Panc1 (cell line): ENCODE measurements around the gene CAMKMT.

Source experiments
- POLR2AphosphoS5 ChIP-seq: IDR thresholded peaks from 2 replicates; pipeline ENCODE4 v1.6.1; 2012; ENCODE audit warnings: mild to moderate bottlenecking, low read depth, low read length, moderate library complexity
- TF ChIP-seq, protein P1 (sequence below): fragments of 450-650 bp; IDR thresholded peaks from 2 replicates; pipeline ENCODE4 v1.5.1; 2017; ENCODE audit warnings: mild to moderate bottlenecking

GRCh38 chr2:44652701-44653100 is 291.0 kb downstream of the CAMKMT start:
- TF ChIP-seq POLR2AphosphoS5, result no peak
- TF ChIP-seq, protein P1, sequence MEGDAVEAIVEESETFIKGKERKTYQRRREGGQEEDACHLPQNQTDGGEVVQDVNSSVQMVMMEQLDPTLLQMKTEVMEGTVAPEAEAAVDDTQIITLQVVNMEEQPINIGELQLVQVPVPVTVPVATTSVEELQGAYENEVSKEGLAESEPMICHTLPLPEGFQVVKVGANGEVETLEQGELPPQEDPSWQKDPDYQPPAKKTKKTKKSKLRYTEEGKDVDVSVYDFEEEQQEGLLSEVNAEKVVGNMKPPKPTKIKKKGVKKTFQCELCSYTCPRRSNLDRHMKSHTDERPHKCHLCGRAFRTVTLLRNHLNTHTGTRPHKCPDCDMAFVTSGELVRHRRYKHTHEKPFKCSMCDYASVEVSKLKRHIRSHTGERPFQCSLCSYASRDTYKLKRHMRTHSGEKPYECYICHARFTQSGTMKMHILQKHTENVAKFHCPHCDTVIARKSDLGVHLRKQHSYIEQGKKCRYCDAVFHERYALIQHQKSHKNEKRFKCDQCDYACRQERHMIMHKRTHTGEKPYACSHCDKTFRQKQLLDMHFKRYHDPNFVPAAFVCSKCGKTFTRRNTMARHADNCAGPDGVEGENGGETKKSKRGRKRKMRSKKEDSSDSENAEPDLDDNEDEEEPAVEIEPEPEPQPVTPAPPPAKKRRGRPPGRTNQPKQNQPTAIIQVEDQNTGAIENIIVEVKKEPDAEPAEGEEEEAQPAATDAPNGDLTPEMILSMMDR, result no peak
